ENCODE measurements around the gene PCSK9. TPM values are rescaled to one million over a fixed set of nuclear protein-coding genes. Genes with fewer than 3 reads are reported as not detected.

Gene PCSK9
- total RNA-seq, 1 experiment from 2014 or later, result 0.26 TPM

DNA sequence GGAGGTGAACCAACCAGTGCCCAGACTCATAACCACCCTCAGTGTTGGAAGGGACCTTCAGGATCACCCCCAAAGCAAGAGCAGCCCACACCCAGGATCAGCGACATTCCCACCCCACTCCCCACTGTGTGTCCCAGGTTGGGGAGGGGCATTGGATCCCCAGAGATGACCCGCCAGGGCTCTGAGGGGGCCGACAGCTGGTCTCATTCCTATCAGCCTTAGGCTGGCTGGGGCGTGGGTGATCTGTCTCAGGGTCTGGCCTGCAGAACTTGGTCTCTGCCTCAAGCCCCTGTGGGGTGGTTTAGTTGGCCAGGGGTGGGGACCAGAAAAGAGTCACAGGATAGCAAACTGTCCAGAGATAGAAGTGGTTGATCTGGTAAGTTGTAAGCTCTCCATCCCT is 48.4 kb upstream of the PCSK9 start:
- intact Hi-C loops (cut with micrococcal nuclease; ENCODE audit: unreplicated experiment) (no loop called here), in situ Hi-C loops (cut with HindIII; ENCODE audit: low pct_unique_long_range_greater_than_20kb, low sequenced_read_pairs) (no loop called here)
- Histone ChIP-seq H3K4me1 (ENCODE audit: control insufficient read depth, insufficient read depth, low read length) (no peaks in the 10 kb centered on the region), H3K4me3 (ENCODE audit: low read depth in 2 of 2, low read length in 2 of 2) (no peak overlapping the region), H3K36me3 (ENCODE audit: control insufficient read depth, insufficient read depth, low read length) (no peaks in the 10 kb centered on the region), H3K9me3 (ENCODE audit: control insufficient read depth, insufficient read depth, low read depth, low read length) (no peaks in the 10 kb centered on the region), H3K27me3 (ENCODE audit: control insufficient read depth, insufficient read depth, low read length) (no peaks in the 10 kb centered on the region), H3K27ac (ENCODE audit: low read length) (no peak overlapping the region)
- DNase-seq (ENCODE audit: low read depth, low spot score), result no peak
- TF ChIP-seq SIN3A (IDR thresholded peaks at IDR 0.05; ENCODE audit: borderline replicate concordance, insufficient read depth, low read depth, low read length) (no peak), TCF7L2 (IDR thresholded peaks at IDR 0.05; ENCODE audit: low read depth, low read length) (no peak), POLR2AphosphoS5 (IDR thresholded peaks at IDR 0.05; ENCODE audit: low read depth, low read length) (no peak)
- TF ChIP-seq, protein P1, sequence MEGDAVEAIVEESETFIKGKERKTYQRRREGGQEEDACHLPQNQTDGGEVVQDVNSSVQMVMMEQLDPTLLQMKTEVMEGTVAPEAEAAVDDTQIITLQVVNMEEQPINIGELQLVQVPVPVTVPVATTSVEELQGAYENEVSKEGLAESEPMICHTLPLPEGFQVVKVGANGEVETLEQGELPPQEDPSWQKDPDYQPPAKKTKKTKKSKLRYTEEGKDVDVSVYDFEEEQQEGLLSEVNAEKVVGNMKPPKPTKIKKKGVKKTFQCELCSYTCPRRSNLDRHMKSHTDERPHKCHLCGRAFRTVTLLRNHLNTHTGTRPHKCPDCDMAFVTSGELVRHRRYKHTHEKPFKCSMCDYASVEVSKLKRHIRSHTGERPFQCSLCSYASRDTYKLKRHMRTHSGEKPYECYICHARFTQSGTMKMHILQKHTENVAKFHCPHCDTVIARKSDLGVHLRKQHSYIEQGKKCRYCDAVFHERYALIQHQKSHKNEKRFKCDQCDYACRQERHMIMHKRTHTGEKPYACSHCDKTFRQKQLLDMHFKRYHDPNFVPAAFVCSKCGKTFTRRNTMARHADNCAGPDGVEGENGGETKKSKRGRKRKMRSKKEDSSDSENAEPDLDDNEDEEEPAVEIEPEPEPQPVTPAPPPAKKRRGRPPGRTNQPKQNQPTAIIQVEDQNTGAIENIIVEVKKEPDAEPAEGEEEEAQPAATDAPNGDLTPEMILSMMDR (IDR thresholded peaks at IDR 0.05), result no peak
- TF ChIP-seq, protein P2, sequence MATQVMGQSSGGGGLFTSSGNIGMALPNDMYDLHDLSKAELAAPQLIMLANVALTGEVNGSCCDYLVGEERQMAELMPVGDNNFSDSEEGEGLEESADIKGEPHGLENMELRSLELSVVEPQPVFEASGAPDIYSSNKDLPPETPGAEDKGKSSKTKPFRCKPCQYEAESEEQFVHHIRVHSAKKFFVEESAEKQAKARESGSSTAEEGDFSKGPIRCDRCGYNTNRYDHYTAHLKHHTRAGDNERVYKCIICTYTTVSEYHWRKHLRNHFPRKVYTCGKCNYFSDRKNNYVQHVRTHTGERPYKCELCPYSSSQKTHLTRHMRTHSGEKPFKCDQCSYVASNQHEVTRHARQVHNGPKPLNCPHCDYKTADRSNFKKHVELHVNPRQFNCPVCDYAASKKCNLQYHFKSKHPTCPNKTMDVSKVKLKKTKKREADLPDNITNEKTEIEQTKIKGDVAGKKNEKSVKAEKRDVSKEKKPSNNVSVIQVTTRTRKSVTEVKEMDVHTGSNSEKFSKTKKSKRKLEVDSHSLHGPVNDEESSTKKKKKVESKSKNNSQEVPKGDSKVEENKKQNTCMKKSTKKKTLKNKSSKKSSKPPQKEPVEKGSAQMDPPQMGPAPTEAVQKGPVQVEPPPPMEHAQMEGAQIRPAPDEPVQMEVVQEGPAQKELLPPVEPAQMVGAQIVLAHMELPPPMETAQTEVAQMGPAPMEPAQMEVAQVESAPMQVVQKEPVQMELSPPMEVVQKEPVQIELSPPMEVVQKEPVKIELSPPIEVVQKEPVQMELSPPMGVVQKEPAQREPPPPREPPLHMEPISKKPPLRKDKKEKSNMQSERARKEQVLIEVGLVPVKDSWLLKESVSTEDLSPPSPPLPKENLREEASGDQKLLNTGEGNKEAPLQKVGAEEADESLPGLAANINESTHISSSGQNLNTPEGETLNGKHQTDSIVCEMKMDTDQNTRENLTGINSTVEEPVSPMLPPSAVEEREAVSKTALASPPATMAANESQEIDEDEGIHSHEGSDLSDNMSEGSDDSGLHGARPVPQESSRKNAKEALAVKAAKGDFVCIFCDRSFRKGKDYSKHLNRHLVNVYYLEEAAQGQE (IDR thresholded peaks at IDR 0.05; ENCODE audit: insufficient read depth in 1 of 2, low read depth in 2 of 2, low read length in 1 of 2), result no peak
- CTCF ChIA-PET, result interaction anchor here (1.1 to 1.6 kb wide), 2 partner anchors 9 to 31 kb away, joined by 3 to 4 read pairs; no protein-coding TSS in a partner anchor
- no peak for ATAC-seq
- POLR2A ChIA-PET, result no interaction called here
- no TSS peak for BruUV-seq (replicated peaks)

DNA sequence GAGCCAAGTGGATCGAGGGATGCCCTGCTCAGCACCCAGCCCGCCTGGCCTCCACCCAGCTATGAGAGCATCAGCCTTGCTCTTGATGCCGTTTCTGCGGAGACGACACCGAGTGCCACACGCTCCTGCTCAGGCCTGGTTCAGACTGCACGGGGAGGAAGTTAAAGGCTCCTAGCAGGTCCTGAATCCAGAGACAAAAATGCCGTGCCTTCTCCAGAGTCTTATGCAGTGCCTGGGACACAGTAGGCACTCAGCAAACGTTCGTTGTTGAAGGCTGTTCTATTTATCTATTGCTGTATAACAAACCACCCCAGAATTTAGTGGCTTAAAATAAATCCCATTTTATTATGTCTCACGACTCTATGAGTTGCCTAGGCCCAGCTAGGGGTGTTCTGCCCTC is 47.4 kb upstream of the PCSK9 start:
- in situ Hi-C loops (cut with HindIII; ENCODE audit: low pct_unique_long_range_greater_than_20kb, low sequenced_read_pairs) (no loop called here), intact Hi-C loops (cut with micrococcal nuclease; ENCODE audit: unreplicated experiment) (no loop called here)
- POLR2A ChIA-PET, result interaction anchor here (0.6 kb wide), 1 partner anchor 26 kb away, joined by 3 read pairs; no protein-coding TSS in a partner anchor

More for the DNA sequence above, 47.4 kb upstream of the PCSK9 start:
- no peaks in the 10 kb centered on the region for H3K27me3 ChIP-seq (ENCODE audit: control insufficient read depth, insufficient read depth, low read length)
- no peak for TF ChIP-seq SIN3A (IDR thresholded peaks at IDR 0.05; ENCODE audit: borderline replicate concordance, insufficient read depth, low read depth, low read length)
- TF ChIP-seq POLR2AphosphoS5 (IDR thresholded peaks at IDR 0.05; ENCODE audit: low read depth, low read length), result no peak
- TF ChIP-seq TCF7L2 (IDR thresholded peaks at IDR 0.05; ENCODE audit: low read depth, low read length), result no peak
- TF ChIP-seq, protein P2 (IDR thresholded peaks at IDR 0.05; ENCODE audit: insufficient read depth in 1 of 2, low read depth in 2 of 2, low read length in 1 of 2), result no peak
- TF ChIP-seq, protein P1 (IDR thresholded peaks at IDR 0.05), result no peak
- CTCF ChIA-PET, result no interaction called here
- no TSS peak for BruUV-seq (replicated peaks)
- no peaks in the 10 kb centered on the region for H3K9me3 ChIP-seq (ENCODE audit: control insufficient read depth, insufficient read depth, low read depth, low read length)
- no peaks in the 10 kb centered on the region for H3K36me3 ChIP-seq (ENCODE audit: control insufficient read depth, insufficient read depth, low read length)
- DNase-seq (ENCODE audit: low read depth, low spot score) (no peak), ATAC-seq (no peak)
- no peak overlapping the region for H3K27ac ChIP-seq (ENCODE audit: low read length)
- H3K4me1 ChIP-seq (ENCODE audit: control insufficient read depth, insufficient read depth, low read length), result no peaks in the 10 kb centered on the region
- H3K4me3 ChIP-seq (ENCODE audit: low read depth in 2 of 2, low read length in 2 of 2), result no peak overlapping the region

Measured in Panc1 (cell line).